T47D (cell line): Measurements from ENCODE around the gene GMPPB.

Experiments
- DNase-seq, 2 experiments: peaks; one replicate each; pipeline versions ENCODE4 v3.0.0 to v3.0.0-alpha.2; 2011 to 2012; ENCODE audit warnings: low read depth in 1 of 2, low spot score in 1 of 2
- JUND ChIP-seq: IDR thresholded peaks from 2 replicates; pipeline ENCODE4 v1.6.1; 2012; ENCODE audit warnings: low read depth
- in situ Hi-C: cut with HindIII; loops from 2 replicates; pipeline ENCODE4 v1.10.0; 2016; ENCODE audit warnings: low sequenced_read_pairs, low pct_unique_long_range_greater_than_20kb

GMPPB gene

GRCh38 chr3:49714728-49715550 lies 8.8 kb downstream of the GMPPB start:
- in situ Hi-C loops = no loop called here
- no peak for DNase-seq
- TF ChIP-seq JUND = no peak

- in situ Hi-C loops = no loop called here
- no peak for TF ChIP-seq JUND
- DNase-seq = no peak
Measured at GRCh38 chr3:49713336-49714105, 10.2 kb downstream of the GMPPB start.

GRCh38 chr3:49712631-49713317 lies 11.0 kb downstream of the GMPPB start:
- no peak for DNase-seq
- in situ Hi-C loops = no loop called here
- TF ChIP-seq JUND = no peak

- in situ Hi-C loops = no loop called here
- TF ChIP-seq JUND = no peak
- no peak for DNase-seq
Measured at GRCh38 chr3:49712166-49712565, 11.6 kb downstream of the GMPPB start.

GRCh38 chr3:49711489-49711888 lies 12.3 kb downstream of the GMPPB start:
- in situ Hi-C loops = no loop called here
- TF ChIP-seq JUND = no peak
- no peak for DNase-seq

GRCh38 chr3:49709852-49710251 lies 13.9 kb downstream of the GMPPB start:
- in situ Hi-C loops = no loop called here
- no peak for DNase-seq
- no peak for TF ChIP-seq JUND

- TF ChIP-seq JUND = no peak
- no peak for DNase-seq
- in situ Hi-C loops = no loop called here
Measured at GRCh38 chr3:49707113-49707480, 16.7 kb downstream of the GMPPB start.

GRCh38 chr3:49706456-49707112 lies 17.2 kb downstream of the GMPPB start:
- no peak for DNase-seq
- TF ChIP-seq JUND = no peak
- in situ Hi-C loops = no loop called here

- in situ Hi-C loops = no loop called here
- TF ChIP-seq JUND = no peak
- DNase-seq = no peak
Measured at GRCh38 chr3:49705390-49705960, 18.3 kb downstream of the GMPPB start.

- no peak for DNase-seq
- no peak for TF ChIP-seq JUND
- in situ Hi-C loops = no loop called here
Measured at GRCh38 chr3:49704629-49705028, 19.1 kb downstream of the GMPPB start.

GRCh38 chr3:49703956-49704355 lies 19.8 kb downstream of the GMPPB start:
- DNase-seq = no peak
- no peak for TF ChIP-seq JUND
- in situ Hi-C loops = no loop called here

- no peak for TF ChIP-seq JUND
- in situ Hi-C loops = no loop called here
- DNase-seq = peak; percentile 60 to 74
Measured at GRCh38 chr3:49703443-49703927, 20.3 kb downstream of the GMPPB start.

GRCh38 chr3:49702672-49703071 lies 21.1 kb downstream of the GMPPB start:
- no peak for TF ChIP-seq JUND
- in situ Hi-C loops = no loop called here
- DNase-seq = no peak
